Hematopoietic multipotent progenitor cell treated with erythropoietin and hydrocortisone succinate and interleukin-3 and kit ligand, for 8 days (in vitro differentiated cells): ENCODE measurements around the gene OPN4.
A peak's percentile ranks its signal among the peaks of the same experiment; 100 is the strongest.

ENCODE experiments used
- DNase-seq: peaks from one replicate; pipeline ENCODE4 v3.0.0-alpha.2; 2015

Gene OPN4

DNA sequence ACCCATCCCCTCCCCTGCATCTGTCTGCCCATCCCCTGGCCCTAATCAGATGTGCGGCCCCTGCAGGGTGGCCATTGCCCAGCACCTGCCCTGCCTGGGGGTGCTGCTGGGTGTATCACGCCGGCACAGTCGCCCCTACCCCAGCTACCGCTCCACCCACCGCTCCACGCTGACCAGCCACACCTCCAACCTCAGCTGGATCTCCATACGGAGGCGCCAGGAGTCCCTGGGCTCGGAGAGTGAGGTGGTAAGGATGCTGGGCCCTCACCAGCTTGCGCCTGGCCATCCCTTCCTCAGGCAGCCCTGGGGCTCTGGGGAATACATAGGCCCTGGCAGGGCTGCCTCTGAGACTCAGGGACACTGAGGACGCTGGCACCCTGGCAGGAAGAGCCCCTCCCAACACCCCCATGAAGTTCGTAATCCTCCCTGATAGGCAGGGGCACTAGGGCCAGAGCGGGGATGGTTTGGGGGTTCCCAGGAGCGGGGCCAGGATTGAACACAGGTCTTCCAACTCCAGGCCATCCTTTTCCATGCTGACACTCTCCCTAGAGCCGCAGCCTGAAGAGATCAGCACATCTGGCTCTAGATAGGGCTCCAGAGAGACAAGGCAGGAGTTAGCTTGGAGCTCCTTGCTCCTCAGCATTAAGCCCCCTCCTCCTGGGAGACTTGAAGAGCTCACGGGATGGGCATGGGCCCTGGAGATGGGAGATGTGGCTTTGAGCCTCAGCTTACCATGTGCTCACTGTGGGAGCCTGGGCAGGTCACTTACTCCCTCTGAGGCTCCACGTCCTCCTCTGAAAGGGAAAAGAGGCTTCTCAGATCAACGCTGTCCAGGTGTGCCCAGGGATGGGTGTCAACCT is 8.1 kb downstream of the OPN4 start:
- no peak for DNase-seq

- DNase-seq, result no peak
These were observed 8.6 kb downstream of the OPN4 start for GRCh38 chr10:86663046-86663345.

DNA sequence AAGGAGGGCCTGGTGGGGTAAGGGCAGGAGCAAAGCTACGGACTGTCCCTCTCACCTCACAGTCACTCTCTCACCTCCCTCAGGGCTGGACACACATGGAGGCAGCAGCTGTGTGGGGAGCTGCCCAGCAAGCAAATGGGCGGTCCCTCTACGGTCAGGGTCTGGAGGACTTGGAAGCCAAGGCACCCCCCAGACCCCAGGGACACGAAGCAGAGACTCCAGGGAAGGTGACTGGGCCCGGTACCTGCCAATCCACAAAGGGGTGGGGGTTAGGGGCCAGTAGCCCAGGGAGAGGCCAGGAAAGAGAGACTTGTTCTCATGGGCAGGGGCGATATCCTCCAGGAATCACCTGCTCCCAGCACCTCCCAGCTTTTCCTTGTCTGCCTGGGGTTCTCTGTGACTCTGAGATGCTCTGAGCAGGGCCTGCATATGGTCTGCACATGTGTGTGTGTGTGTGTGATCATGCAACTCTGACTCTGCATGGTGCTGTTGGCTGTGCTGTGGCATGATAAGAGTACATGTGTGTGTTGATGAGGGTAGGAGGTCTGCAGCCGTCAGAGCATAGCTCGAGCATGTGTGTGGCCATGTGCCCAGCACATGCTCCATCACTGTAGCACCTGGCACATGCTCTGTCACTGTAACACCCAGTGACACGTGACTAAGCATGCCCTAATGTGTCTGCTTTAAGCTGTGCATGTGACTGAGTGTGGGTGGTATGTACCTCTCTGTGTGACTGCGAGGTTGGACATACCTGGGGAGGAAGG is 9.4 kb downstream of the OPN4 start:
- DNase-seq, result no peak

DNA sequence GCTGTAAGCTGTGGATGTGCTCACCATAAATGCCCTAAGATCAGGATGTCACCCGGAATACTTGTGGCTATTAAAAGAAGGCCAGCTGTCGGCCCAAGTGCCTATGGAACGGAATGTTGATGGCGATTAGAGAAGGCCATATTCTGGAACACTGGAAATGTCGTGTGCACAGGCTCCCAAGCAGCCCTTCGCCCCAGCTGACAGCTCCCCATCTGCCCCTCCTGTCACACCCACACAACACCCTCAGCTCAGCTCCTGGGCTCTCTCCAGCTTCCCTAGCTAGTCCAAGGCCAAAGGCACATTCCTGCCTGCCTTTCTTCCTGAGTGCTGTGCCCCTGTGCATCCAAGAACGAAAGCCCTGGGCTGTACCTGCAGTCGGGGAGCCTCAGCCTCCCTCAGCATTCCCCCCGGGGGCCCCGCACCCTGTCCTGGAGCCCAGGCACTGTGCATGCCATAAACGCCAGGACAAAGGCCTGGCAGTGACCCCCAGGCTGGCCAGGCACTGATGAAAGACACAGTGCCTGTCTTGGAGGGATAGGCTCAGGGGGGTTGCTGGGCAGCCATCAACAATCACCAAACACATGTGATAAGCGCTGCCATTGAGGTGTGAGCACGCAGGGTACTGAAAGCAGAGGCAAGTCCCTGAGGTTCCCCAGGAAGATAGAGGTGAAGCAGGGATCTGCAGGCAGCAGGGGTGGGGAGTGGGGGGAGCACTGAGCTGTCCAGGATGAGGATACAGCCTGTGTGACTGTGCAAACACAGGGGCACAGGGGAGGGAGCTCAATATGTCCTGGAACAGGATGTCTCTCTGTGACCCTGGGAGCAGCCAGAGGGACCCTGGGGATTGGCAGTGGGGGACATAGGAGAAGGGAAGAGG is 10.2 kb downstream of the OPN4 start:
- no peak for DNase-seq

GRCh38 chr10:86665218-86665607 is 10.9 kb downstream of the OPN4 start:
- no peak for DNase-seq

GRCh38 chr10:86665868-86666267 is 11.5 kb downstream of the OPN4 start:
- no peak for DNase-seq

DNA sequence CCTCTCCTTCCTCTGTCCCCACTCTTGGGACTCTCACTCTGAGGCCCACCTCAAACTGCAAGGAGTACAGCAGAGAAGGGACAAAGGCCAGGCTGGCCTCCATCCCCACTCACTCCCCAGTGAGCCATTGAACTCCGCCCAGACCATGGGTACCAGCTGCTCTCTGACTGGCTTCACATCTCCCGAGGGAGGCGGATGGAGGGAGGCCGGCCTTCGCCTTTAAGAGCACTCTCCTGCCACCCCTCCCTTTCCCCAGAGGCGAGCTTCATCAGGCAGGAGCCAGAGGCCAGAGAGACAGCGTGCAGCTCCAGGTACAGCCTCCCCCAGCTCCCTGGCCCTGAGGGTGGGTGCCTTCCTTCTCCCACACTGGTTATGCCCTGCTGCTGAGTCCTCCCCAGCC is 12.2 kb downstream of the OPN4 start:
- no peak for DNase-seq

- DNase-seq, result no peak
These were observed 13.3 kb downstream of the OPN4 start for GRCh38 chr10:86667421-86668181.

DNA sequence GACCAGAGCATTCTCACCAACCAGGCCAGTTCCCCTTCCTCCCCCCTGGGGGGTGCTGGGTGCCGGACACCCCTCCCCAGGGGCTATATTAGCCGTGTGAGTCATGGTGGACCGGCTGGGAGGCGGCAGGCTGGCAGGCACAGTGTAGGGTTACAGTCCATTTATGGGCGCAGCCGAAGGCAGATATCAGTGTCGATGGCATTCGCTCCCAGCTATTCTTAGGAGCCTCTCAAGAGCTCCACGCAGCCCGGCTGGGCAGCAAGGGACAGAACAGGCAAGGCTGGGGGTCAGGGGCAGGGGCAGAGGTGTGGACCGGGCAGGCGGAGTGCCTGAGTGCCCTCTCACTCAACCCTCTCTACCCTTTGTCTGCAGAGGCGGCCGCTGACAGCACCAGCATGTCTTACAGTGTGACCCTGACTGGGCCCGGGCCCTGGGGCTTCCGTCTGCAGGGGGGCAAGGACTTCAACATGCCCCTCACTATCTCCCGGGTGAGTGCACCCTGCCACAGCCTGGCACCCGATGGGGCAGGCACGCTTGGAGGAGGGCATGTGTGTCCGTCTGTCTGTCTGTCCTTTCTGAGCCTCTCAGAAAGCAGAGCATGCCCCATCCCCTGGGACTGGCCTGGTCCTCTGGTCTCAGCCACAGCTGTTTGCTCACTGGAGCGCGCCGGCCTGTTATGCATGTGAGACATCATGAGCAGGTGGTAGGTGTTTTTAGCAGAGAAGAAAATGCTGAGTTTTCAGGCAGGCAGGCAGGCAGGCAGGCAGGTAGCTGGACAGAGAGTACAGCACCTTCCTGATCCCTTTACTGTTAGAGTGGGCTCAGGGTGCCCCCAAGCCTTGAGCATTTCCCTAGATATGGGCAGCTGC is 14.2 kb downstream of the OPN4 start, which contains the start of gene LDB3:
Gene LDB3, plus strand, starts transcription at position 215 of the 869 bp plus-strand sequence. Its CDS starts 181 bp downstream, at position 396.
- DNase-seq, result no peak

- no peak for DNase-seq
These were observed 16.0 kb downstream of the OPN4 start for GRCh38 chr10:86670290-86670811.

- no peak for DNase-seq
These were observed 16.5 kb downstream of the OPN4 start for GRCh38 chr10:86670876-86671275.

DNA sequence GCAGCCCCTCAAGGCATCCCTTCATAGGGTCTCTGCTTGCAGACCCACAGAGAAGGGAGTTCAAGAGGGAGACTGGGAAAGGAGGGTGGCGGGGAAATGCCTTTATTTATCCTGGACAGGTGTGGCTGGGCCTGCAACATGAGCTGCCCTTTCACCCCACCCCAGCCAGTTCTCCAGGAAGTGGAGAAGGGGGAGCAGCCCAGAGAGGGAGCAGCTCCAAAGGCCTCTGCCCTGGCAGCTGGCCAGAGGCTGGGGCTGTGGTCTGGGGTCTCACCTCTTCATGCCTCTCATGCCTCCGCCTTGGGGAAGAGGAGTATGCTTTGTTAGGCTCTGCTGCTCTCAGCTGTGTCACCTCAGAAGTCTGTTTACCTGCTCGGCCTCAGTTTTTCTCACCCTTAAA is 17.1 kb downstream of the OPN4 start:
- DNase-seq, result no peak

DNA sequence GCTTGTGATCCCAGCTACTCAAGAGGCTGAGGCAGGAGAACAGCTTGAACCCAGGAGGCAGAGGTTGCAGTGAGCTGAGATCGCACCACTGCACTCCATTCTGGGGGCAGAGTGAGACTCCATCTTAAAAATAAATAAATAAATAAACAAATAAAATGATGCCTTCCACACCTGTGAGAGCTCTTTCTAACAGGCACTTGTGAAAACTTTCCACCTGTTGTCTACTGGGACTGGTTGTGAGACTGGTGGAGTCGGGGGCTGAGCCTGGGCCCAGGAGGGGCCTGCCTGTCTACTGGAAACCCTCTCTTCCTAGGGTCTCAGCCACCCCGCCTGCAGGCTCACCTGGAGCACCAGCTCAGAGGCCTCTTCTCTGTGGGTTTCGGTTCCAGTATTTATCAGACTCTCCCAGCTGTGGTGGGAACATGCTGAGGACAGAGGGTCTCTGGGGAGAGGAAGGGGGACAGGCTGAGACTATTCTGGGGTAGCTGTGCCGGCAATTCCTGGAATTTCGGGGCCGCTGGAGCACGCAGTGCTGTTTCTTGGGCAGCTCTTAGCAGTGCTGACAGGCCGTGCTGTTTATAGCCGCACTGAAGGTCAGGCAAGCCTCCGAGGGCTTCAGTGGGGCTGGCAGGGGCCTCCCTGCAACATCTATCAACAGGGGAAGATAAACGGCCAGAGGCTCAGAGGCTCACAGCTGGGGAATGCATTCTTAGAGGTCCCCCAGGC is 17.8 kb downstream of the OPN4 start:
- no peak for DNase-seq

DNA sequence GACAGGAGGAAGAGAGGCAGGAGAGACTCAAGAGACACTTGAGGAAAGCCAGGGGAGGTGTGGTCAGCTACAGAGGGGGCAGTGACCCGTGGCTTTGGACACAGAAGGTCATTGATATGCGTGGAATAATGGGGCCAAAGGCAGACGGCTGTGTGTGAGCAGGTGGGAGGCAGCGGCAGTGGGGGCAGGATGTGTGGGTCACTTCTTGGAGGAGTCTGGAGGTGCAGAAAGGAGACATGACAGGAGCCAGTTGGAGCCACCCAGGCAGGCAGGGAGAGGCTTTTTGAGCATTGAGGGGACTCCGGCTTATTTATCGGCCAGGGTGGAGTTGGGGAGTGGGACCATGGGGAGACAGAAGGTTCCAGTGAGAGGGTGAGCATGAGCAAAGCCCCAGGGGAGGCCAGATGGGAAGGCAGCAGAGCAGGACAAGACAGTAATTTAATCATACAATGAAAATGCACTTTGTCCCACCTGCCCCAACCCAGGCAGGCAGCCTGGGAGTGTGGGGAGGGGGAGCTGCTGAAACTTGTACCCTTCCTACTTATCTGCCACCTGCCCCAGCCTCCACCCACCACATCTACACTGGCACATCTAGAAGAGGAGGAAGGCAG is 19.0 kb downstream of the OPN4 start:
- DNase-seq, result no peak

GRCh38 chr10:86673827-86674581 is 19.7 kb downstream of the OPN4 start:
- no peak for DNase-seq

DNA sequence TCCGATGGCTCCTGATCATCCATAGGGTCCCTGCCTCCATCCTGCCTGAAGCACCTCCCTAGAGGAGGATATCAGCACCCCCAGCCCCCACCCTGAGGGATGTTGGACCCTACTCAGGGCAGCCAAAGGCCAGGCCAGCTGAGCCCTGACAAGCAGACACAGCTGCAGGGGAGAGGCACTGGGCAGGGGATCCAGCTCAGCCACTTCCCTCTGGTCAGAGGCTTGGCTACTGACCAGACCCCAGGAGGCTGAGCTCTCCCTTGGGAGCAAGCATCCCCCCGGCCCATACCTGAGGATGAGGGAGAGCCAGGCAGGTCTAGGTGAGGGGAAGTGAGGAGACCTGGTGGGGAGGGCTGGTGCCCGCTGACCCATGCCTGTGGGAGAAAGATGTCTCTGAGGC is 20.6 kb downstream of the OPN4 start:
- DNase-seq, result no peak

- DNase-seq, result no peak
These were observed 23.0 kb downstream of the OPN4 start for GRCh38 chr10:86677374-86677773.

- DNase-seq, result peak; percentile 97
These were observed 24.8 kb downstream of the OPN4 start for GRCh38 chr10:86678999-86679792.
